ENCODE measurements around the gene AFG3L2. TPM values are rescaled to one million over a fixed set of nuclear protein-coding genes. Genes with fewer than 3 reads are reported as not detected.
A peak's percentile ranks its signal among the peaks of the same experiment; 100 is the strongest.

AFG3L2 gene
- total and polyA plus RNA-seq, 10 of the 15 experiments (the other 5 are each of a cell fraction or from before 2014, with no cell fraction given): 21.0 to 72.7 (median 57.7) TPM

GRCh38 chr18:12313530-12314245, 63.3 kb downstream of the AFG3L2 start:
- Histone ChIP-seq H3K27ac (ENCODE audit: control insufficient read depth, insufficient read depth) (peak overlapping the region; percentile 5), H3K79me2 (ENCODE audit: control insufficient read depth, insufficient read depth, low read length) (peaks cover 14% of the 10 kb centered on the region), H3K27me3 (replicated peaks in 1 of 2; ENCODE audit: control insufficient read depth in 2 of 2, insufficient read depth in 2 of 2, low read length in 1 of 2) (no peaks in the 10 kb centered on the region), H3K4me1 (ENCODE audit: control insufficient read depth, insufficient read depth, low read length) (peaks cover 28% of the 10 kb centered on the region), H3K9me3 (replicated peaks; ENCODE audit: control insufficient read depth, insufficient read depth, low read length) (peaks cover 9% of the 10 kb centered on the region; the same call in 2 of the 3 replicates), H3K4me2 (ENCODE audit: control insufficient read depth, insufficient read depth) (peak overlapping the region; percentile 28; the same call in 1 of the 2 replicates), H2AFZ (ENCODE audit: control insufficient read depth, low read depth, low read length) (no peak overlapping the region), H4K20me1 (ENCODE audit: control insufficient read depth, insufficient read depth) (no peaks in the 10 kb centered on the region), H3K36me3 (ENCODE audit: control insufficient read depth in 2 of 2, insufficient read depth in 2 of 2, low read length in 1 of 2) (peaks cover 0 to 3% of the 10 kb centered on the region in 2 experiments; a peak in 1 of 4 replicates), H3K4me3 (peak overlapping the region; percentile 4; the same call in 1 of the 2 replicates), H3K9ac (ENCODE audit: control insufficient read depth, insufficient read depth, low read length) (no peak overlapping the region)
- DNase-seq (ENCODE audit: low read depth, low spot score) (no peak), FAIRE-seq (no peak), ATAC-seq (no peak)
- RAD21 ChIA-PET (ENCODE audit: unreplicated experiment): interaction anchor here (1.0 kb wide), 1 partner anchor 14 kb away, joined by 3 read pairs; no protein-coding TSS in a partner anchor
- intact Hi-C loops (cut with micrococcal nuclease; ENCODE audit: unreplicated experiment): no loop called here
- SMC1A ChIA-PET (ENCODE audit: uncharacterized antibody, unreplicated experiment): interaction anchor here (0.7 kb wide), 1 partner anchor 62 kb away, joined by 3 read pairs; no protein-coding TSS in a partner anchor
- BruUV-seq (replicated peaks): no TSS peak
- in situ Hi-C loops (cut with MboI): no loop called here
- 76% methylated on average over 5 of the region's 5 CpGs for WGBS (ENCODE audit: insufficient coverage, insufficient replicate concordance, low lambda C conversion rate, missing lambda C conversion rate)
- POLR2A ChIA-PET: interaction anchor here (0.9 kb wide), 1 partner anchor 56 kb away, joined by 4 read pairs; no protein-coding TSS in a partner anchor
- CTCF ChIA-PET: interaction anchor here (1.6 to 4.7 kb wide), 2 partner anchors 14 to 42 kb away, joined by 5 to 32 read pairs; no protein-coding TSS in a partner anchor
- TF ChIP-seq CHD1 (IDR thresholded peaks at IDR 0.05; ENCODE audit: low read depth, low read length) (no peak), RUNX3 (IDR thresholded peaks at IDR 0.05; ENCODE audit: low read length) (no peak), E2F8 (IDR thresholded peaks at IDR 0.05; ENCODE audit: low read depth, partially characterized antibody) (no peak), IRF3 (IDR thresholded peaks at IDR 0.05) (no peak), BCL11A (IDR thresholded peaks at IDR 0.05; ENCODE audit: low read depth, low read length) (no peak), NRF1 (conservative IDR thresholded peaks at IDR 0.05; ENCODE audit: low read depth, low read length) (no peak), FOS (IDR thresholded peaks at IDR 0.05; ENCODE audit: borderline replicate concordance, extremely low read depth, insufficient read length) (no peak), CTCF (IDR thresholded peaks at IDR 0.05 in 2 of 3, conservative IDR thresholded peaks at IDR 0.05 in 1 of 3; ENCODE audit: control insufficient read depth in 2 of 3, extremely low read depth in 1 of 3, insufficient read depth in 1 of 3, low read depth in 3 of 3, low read length in 3 of 3) (no peak), SREBF2 (IDR thresholded peaks at IDR 0.05; ENCODE audit: low read length) (no peak), YBX1 (IDR thresholded peaks at IDR 0.05) (no peak), ZBTB33 (IDR thresholded peaks at IDR 0.05) (no peak), USF1 (IDR thresholded peaks at IDR 0.05; ENCODE audit: borderline replicate concordance, extremely low read length, insufficient read depth, low read depth, low read length) (no peak)

Data from GM12878 (cell line).